GM18861 (cell line): ENCODE data around the gene APPL1.

Source experiments
- ATAC-seq: cut with Tn5 transposase; IDR thresholded peaks from one replicate; pipeline ENCODE4 v1.9.1; 2021; ENCODE audit not compliant: unreplicated experiment

APPL1 gene

DNA sequence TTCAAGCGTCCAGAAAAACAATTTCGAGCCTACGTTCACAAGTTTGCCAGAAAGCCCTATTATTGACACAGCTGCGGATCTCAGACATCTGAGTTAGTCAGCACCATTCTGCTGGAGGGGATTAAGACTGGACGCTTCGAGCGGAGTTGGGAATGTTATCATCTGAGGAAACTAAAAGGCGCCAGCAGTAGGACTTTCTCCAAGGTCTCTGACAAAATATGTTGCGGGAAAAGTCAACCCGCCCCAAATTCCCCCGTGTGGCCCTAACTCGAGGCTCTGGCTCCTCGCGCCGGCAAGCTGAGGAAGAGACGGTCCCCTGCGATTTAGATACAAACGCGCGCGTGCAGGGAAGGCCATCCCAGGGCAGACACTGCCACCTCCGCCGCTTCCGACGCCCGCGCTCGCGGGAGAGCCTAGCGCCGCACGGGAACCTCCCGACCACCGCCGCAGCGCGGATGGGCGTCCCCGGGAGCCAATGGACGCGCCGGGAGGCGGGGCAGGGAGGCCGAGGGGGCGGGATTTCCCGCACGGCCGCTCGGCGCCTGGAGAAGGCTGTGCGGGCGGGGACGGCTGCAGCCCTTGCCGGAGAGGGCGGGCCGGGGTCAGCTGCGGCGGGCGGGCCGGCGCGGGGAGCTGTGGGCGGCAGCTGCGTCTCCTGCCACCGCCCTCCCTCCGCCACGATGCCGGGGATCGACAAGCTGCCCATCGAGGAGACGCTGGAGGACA lies at the start of gene APPL1:
APPL1 (plus strand) TSS at position 526 of the 726 bp plus-strand sequence; CDS start at position 681, 155 bp downstream.
- peak; percentile 84 for ATAC-seq

GRCh38 chr3:57179580-57180410 lies 47.7 kb upstream of the APPL1 start:
- ATAC-seq, result no peak

DNA sequence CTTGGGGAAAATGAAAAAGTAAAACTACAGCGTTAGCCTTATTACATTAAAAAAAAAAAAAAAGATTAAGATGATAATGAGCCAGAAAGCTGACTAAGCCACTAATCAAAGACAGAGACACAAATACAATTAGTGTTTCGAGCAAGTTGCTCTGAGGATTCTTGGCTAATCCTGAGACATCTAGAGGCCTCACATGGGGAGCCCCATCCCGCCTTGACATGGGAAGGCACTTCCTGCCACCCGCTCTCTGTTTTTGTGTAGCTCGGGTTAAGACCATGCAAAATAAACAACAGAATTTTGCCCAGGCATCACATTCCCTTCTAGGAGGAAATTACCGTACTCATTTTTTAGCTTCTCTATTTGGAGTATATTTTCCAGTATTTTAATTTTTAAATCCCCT lies 43.0 kb upstream of the APPL1 start:
- ATAC-seq, result no peak

GRCh38 chr3:57192028-57192427 lies 35.5 kb upstream of the APPL1 start:
- no peak for ATAC-seq

DNA sequence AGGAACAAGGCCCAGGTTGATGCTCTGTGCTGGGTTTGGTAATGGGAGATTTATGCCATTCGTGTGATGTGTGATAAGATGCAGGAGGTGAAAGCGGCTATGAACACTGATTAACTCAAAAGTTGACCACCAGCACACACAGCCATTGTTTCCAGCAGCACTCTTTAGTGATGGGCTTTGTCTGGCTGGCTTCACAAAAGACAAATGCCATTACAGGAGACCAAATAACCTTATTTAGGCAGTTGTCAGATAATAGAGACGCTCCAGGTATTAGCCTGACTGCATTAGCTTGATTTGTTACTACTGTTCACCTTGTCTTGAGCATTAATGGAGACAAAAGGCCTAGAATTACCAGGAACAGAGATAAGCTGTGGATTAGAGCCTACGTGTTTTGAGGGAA lies 32.9 kb upstream of the APPL1 start:
- no peak for ATAC-seq

DNA sequence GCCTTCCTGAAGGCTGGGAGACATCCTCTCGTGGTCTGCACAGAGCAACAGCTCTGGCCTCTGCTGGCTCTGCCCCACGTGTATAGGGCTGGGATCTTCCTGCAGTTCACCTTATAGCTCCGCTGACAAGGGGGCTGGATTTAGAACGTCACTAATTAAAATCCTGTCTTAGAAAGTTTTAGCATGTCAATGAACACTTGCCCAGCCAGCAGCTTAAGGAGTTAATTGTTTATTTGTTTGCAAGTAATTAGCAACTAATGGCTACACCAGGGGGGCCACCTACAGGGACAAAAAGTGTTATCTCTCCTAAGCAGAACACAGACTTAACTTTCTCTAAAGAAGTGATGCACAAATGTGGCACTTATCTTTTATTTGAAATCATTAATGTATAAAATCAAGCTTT lies 27.6 kb upstream of the APPL1 start, which contains the start of gene HESX1:
HESX1 (minus strand) TSS at position 84 of the 403 bp plus-strand sequence; CDS start at position 24, 60 bp downstream.
- no peak for ATAC-seq

DNA sequence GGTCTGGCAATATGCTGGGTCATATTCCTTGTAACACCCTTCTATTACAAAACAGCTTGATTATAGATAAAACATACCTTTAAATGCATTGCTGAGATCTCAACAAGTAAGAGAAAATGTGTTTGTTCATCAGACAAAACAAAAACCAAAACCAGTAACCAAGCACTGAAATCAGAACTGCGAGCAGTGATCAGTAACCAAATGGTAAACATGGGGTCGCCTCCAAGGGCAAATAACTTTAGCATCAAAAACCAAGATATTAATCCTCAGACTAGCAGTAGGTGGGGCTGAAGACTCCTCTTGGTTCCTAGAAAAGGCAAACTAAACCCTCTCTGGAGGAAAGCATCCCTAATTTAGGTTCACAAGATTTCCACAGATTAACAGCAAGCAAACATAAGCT lies 21.1 kb upstream of the APPL1 start:
- ATAC-seq, result no peak

GRCh38 chr3:57221883-57222282 lies 5.6 kb upstream of the APPL1 start:
- ATAC-seq, result no peak

DNA sequence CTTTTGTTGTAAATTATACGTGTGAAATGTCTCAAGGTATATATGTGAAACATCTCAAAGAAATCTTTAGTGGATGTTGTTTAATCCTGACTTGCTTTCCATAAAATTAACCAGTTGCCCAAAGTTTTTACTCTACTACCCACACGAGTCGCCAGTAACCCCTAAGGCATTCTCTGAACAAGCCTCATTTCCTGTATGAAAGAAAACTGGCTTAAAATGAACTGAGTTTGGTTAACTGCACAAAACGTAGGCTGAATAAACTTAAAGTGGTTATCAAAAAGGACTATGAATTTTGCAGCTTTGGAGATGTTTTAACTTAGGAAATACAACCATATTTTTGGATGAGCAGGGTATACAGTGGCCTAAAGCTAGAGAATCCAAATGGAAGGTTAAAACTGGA lies 2.7 kb upstream of the APPL1 start:
- no peak for ATAC-seq

- no peak for ATAC-seq
These were observed 1.4 kb upstream of the APPL1 start for GRCh38 chr3:57226176-57226575.

- no peak for ATAC-seq
These were observed 612 bp downstream of the APPL1 start for GRCh38 chr3:57227930-57228751.

DNA sequence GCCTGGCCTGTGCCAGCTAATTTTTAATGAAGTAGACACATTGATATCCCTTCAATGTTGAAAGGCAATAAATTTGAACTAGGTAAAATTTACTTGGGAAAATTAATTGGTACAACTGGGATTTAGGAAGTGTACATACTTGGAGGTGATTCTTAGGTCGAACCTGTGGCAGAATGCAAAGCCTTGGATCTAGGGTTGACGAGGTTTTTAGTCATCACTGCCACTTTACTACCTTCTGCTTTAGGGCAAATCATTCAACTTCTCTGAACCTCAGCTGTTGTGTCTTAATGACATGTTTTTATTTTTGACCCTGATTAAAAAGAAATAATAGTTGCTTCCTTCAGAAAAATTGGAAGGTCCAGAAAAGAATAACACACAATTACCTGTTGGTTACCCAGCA lies 2.5 kb downstream of the APPL1 start:
- no peak for ATAC-seq

DNA sequence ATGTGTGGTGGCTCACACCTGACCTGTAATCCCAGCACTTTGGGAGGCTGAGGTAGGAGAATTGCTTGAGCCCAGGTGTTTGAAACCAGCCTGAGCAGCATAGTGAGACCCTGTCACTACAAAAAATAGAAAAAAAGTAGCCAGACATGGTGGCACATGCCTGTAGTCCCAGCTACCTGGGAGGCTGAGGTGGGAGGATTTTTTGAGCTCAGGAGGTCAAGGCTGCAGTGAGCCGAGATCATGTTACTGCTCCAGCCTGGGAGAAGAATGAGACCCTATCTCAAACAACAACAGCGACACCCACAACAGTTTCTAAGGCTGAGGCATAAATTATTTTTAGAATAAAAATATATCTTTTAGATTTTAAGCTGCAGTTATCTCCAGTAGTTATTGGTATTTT lies 6.3 kb downstream of the APPL1 start:
- no peak for ATAC-seq

DNA sequence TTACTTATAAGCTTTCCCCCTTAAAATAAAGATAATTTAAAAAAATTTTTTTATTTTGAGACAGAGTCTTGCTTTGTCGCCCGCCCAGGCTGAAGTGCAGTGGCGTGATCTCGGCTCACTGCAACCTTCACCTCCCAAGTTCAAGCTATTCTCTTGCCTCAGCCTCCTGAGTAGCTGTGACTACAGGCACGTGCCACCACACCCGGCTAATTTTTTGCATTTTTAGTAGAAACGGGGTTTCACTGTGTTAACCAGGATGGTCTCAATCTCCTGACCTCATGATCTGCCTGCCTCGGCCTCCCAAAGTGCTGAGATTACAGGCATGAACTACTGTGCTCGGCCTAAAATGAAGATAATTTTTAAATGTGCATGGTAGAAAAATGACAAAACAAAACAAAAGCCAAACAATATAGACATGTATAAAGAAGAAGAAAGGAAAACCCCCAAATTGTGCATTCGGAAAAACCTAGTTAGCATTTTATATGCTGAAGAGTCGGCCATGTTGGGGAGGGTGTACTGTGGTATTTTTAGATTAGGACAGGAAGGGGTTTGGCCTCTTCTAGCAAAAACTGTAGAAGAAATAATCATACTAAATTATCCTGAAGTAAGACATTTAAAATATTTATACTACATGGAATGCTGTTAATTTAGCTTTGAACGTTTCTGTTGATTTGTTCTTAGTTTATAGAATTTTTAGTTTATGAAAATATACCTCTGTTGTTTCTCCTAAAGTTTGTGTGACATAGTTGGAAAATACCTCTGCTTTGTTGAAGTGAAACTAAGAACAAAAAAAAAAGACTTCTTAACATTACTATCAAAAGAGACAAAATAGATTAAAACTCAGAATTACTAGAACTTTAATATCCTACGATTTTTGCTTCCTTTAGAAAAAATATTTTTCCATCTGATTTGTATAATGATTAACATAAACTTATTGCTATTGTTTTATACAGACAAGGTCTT lies 7.4 kb downstream of the APPL1 start:
- no peak for ATAC-seq

DNA sequence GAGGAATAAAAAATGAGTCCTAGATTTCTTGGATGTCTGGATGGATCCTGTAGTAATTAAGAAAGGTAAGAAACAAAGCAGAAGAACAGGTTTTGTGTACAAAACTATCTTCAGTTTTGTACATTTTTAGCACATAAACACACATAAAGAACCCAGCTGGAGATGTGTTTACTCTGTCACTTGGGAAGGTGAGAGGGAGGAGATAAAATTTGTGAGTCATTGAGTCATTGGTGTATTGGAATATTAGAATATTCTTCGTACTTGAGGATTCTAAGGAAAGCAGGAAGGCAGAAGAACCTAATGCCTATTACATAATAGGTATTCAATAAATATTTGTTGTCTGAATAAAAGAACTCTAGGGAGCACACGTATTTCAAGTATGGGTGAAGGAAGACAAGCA lies 17.4 kb downstream of the APPL1 start:
- no peak for ATAC-seq

DNA sequence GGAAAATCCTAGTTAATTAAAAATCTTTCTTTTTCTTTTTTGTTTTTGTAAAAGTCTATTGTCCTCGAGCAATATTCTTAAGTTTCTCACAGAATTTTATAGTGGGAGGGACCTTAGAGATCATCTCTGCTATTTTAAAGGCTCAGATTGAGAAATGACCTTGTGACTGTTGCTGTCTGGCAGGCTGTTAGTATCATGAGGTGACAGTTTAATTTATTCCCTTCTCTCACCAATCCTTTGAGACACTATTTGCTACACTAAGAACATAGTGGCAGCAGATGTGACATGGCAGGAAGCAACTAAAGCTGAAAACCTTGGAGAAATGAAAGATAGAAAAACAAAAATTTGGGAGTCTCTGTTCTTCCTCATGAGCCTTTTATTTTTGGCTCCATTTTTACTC lies 24.9 kb downstream of the APPL1 start:
- no peak for ATAC-seq

DNA sequence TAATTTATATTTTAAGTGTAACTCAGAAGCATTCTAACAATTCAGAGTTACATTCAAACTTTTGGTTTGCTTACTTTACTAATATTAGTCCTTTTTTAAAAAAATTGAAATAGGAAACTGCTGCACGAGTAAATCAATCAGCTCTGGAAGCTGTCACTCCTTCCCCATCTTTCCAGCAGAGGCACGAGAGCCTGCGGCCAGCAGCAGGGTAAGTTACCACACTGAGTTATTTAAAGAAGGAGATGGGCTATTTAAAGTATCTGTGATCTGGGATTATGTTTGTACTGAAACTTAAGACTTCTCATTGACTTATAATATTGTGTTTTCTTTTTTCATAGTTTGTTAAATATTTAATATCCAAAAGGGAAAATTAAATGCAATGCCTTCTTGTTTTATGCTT lies 29.3 kb downstream of the APPL1 start:
- ATAC-seq, result no peak

GRCh38 chr3:57257678-57258077 lies 30.1 kb downstream of the APPL1 start:
- ATAC-seq, result no peak

GRCh38 chr3:57261119-57261518 lies 33.6 kb downstream of the APPL1 start:
- no peak for ATAC-seq

GRCh38 chr3:57261929-57262328 lies 34.4 kb downstream of the APPL1 start:
- ATAC-seq, result no peak
